ENCODE results near the gene ADAMTS6. TPM values are rescaled to one million over a fixed set of nuclear protein-coding genes. Genes with fewer than 3 reads are reported as not detected.

Gene ADAMTS6
- total RNA-seq, 4 donors from 2014 or later: 0.34 to 2.8 (median 2.0) TPM

- H3K9me3 ChIP-seq: no peaks in the 10 kb centered on the region
- no peak for DNase-seq (ENCODE audit: low spot score in 2 of 2)
- no peaks in the 10 kb centered on the region for H3K36me3 ChIP-seq
- H3K27me3 ChIP-seq: no peaks in the 10 kb centered on the region
- no peak overlapping the region for H3K4me3 ChIP-seq
- no peaks in the 10 kb centered on the region for H3K4me1 ChIP-seq
- TF ChIP-seq, protein P1, sequence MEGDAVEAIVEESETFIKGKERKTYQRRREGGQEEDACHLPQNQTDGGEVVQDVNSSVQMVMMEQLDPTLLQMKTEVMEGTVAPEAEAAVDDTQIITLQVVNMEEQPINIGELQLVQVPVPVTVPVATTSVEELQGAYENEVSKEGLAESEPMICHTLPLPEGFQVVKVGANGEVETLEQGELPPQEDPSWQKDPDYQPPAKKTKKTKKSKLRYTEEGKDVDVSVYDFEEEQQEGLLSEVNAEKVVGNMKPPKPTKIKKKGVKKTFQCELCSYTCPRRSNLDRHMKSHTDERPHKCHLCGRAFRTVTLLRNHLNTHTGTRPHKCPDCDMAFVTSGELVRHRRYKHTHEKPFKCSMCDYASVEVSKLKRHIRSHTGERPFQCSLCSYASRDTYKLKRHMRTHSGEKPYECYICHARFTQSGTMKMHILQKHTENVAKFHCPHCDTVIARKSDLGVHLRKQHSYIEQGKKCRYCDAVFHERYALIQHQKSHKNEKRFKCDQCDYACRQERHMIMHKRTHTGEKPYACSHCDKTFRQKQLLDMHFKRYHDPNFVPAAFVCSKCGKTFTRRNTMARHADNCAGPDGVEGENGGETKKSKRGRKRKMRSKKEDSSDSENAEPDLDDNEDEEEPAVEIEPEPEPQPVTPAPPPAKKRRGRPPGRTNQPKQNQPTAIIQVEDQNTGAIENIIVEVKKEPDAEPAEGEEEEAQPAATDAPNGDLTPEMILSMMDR (IDR thresholded peaks at IDR 0.05): no peak
- no peak for TF ChIP-seq POLR2A (IDR thresholded peaks at IDR 0.05)
- no peak for TF ChIP-seq EP300 (IDR thresholded peaks at IDR 0.05)
- TF ChIP-seq POLR2AphosphoS5 (IDR thresholded peaks at IDR 0.05): no peak
- H3K27ac ChIP-seq: no peak overlapping the region
- 76% methylated on average over 10 of the region's 10 CpGs for WGBS
Observed at GRCh38 chr5:65127161-65127901, 354.4 kb downstream of the ADAMTS6 start.

- H3K27ac ChIP-seq: no peak overlapping the region
- 74% methylated on average over 6 of the region's 6 CpGs for WGBS
- TF ChIP-seq, protein P1 (IDR thresholded peaks at IDR 0.05): no peak
- TF ChIP-seq POLR2A (IDR thresholded peaks at IDR 0.05) (no peak), POLR2AphosphoS5 (IDR thresholded peaks at IDR 0.05) (no peak), EP300 (IDR thresholded peaks at IDR 0.05) (no peak)
- no peak overlapping the region for H3K4me3 ChIP-seq
- H3K27me3 ChIP-seq: no peaks in the 10 kb centered on the region
- H3K9me3 ChIP-seq: no peaks in the 10 kb centered on the region
- H3K36me3 ChIP-seq: no peaks in the 10 kb centered on the region
- no peaks in the 10 kb centered on the region for H3K4me1 ChIP-seq
- no peak for DNase-seq (ENCODE audit: low spot score in 2 of 2)
Observed at GRCh38 chr5:65126542-65127069, 355.1 kb downstream of the ADAMTS6 start.

DNA sequence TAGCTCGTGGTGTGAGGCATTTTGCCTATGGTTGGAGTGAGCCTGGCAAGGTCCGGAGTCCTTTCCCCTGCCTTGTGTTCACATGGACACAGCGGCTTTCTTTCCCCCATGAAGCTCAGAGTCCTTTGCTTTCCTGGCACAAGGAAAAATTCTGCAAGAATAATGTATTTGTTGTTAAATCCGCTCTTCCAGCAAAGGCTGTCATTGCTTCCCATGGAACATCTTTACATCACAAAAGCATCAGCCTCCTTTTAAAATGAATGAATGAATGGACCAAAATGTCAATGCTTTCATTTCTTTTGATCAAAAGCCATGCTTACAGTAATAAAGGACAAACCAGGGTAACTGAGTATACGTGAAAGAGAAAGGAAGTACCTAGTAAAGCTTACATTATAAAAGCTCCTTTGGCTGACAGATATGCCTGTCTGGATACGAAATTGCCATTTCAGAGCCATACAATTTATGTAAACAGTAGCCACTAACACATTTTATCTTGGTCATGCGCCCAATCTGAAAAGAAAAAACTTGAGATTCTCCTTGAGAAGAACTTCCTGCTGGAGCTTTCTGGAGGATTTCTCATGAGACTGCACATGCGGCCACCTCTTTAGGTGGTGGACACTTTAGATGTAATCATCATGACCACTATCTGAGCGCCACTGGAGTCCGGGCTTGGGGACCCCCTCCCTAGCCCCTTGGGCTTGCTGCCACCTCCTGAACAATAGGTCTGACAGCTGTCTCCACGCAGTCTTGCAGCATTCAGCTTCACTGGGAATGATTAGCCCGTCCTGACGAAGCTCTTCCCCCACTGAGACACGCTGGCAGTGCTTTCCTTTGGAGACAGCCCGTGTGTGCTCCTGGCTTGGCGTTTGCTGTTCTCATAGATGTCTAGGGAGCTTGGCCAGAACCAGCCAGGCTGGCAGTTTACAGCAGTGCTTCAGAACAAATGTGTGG, 355.9 kb downstream of the ADAMTS6 start:
- Histone ChIP-seq H3K36me3 (no peaks in the 10 kb centered on the region), H3K4me1 (no peaks in the 10 kb centered on the region), H3K27me3 (no peaks in the 10 kb centered on the region), H3K4me3 (no peak overlapping the region), H3K27ac (no peak overlapping the region), H3K9me3 (no peaks in the 10 kb centered on the region)
- TF ChIP-seq, protein P1 (IDR thresholded peaks at IDR 0.05): no peak
- TF ChIP-seq POLR2AphosphoS5 (IDR thresholded peaks at IDR 0.05): no peak
- no peak for TF ChIP-seq POLR2A (IDR thresholded peaks at IDR 0.05)
- no peak for TF ChIP-seq EP300 (IDR thresholded peaks at IDR 0.05)
- no peak for DNase-seq (ENCODE audit: low spot score in 2 of 2)
- 62% methylated on average over 16 of the region's 16 CpGs for WGBS

DNA sequence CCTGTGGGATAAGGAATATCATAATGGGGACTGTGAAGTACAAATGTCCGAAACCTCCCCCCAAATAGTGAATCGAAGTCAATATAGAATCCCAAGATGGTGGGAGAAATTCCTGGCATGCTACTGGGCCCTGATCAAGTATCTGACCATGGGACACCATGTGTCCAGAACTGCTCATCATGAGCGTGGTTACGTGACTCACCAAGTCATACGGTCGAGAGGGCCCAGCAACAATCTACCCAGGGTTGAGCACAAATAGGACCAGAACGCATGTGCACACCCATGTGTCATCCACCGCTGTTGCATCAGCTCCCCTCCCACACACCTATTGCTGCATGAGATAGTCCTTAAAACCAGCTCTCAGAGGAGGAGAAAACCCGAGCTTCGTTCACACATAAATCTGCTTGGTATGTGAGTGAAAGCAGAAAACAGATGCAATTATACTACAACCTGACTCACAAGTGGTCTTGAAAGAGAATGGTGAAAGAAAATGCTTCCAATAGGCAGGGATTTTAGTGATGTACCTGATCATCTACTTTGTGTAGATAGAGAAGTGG, 359.8 kb downstream of the ADAMTS6 start:
- 95% methylated on average over 10 of the region's 10 CpGs for WGBS
- Histone ChIP-seq H3K4me1 (no peaks in the 10 kb centered on the region), H3K36me3 (no peaks in the 10 kb centered on the region), H3K4me3 (no peak overlapping the region), H3K9me3 (no peaks in the 10 kb centered on the region), H3K27me3 (no peaks in the 10 kb centered on the region), H3K27ac (no peak overlapping the region)
- TF ChIP-seq POLR2AphosphoS5 (IDR thresholded peaks at IDR 0.05) (no peak), POLR2A (IDR thresholded peaks at IDR 0.05) (no peak), EP300 (IDR thresholded peaks at IDR 0.05) (no peak)
- TF ChIP-seq, protein P1 (IDR thresholded peaks at IDR 0.05): no peak
- DNase-seq (ENCODE audit: low spot score in 2 of 2): no peak

Data from suprapubic skin (tissue), 4 donors.